Neural cell (in vitro differentiated cells): ENCODE data around the gene ARRB1. TPM values are rescaled to one million over a fixed set of nuclear protein-coding genes. Genes with fewer than 3 reads are reported as not detected.

Experiments
- H2AFZ ChIP-seq: fragments of 200-600, 300-800 bp; sonication (generic), shearing (Covaris generic); 2 replicates; pipeline ENCODE4 v1.6.0; 2014; ENCODE audit warnings: low read depth, mild to moderate bottlenecking, antibody characterized with exemption, low read length, moderate library complexity
- H3F3A ChIP-seq: fragments of 200-600 bp; shearing (Covaris generic); 2 replicates; pipeline ENCODE4 v1.6.1; 2016; ENCODE audit warnings: mild to moderate bottlenecking, moderate library complexity, mixed read lengths, antibody characterized with exemption, low read length; ENCODE audit not compliant: insufficient read depth, poor library complexity, severe bottlenecking
- H3K27ac ChIP-seq: fragments of 200-600, 300-800 bp; sonication (generic), shearing (Covaris generic); 2 replicates; pipeline ENCODE4 v1.5.1; 2014; ENCODE audit warnings: mild to moderate bottlenecking, low read length, moderate library complexity
- H3K27me3 ChIP-seq: fragments of 300-800, 200-600 bp; sonication (generic), shearing (Covaris generic); 2 replicates; pipeline ENCODE4 v1.6.0; 2014; ENCODE audit warnings: mild to moderate bottlenecking, low read depth, low read length, moderate library complexity; ENCODE audit not compliant: insufficient read depth
- H3K36me3 ChIP-seq: fragments of 300-800, 200-600 bp; sonication (generic), shearing (Covaris generic); 2 replicates; pipeline ENCODE4 v1.5.1; 2014; ENCODE audit warnings: mild to moderate bottlenecking, antibody characterized with exemption, low read length, moderate library complexity; ENCODE audit not compliant: insufficient read depth
- H3K4me2 ChIP-seq: fragments of 300-800, 200-600 bp; sonication (generic), shearing (Covaris generic); 2 replicates; pipeline ENCODE4 v1.6.0; 2014; ENCODE audit warnings: mild to moderate bottlenecking, low read length
- H3K4me3 ChIP-seq: fragments of 300-800, 200-600 bp; sonication (generic), shearing (Covaris generic); 2 replicates; pipeline ENCODE4 v1.5.1; 2014; ENCODE audit warnings: mild to moderate bottlenecking, low read length, moderate library complexity
- H3K79me2 ChIP-seq: fragments of 200-600 bp; shearing (Covaris generic); replicated peaks from 2 replicates; pipeline ENCODE4 v1.6.0; 2014; ENCODE audit warnings: mild to moderate bottlenecking, low read length, moderate library complexity; ENCODE audit not compliant: insufficient read depth
- H3K9ac ChIP-seq: fragments of 300-800, 200-600 bp; sonication (generic), shearing (Covaris generic); 2 replicates; pipeline ENCODE4 v1.6.1; 2016; ENCODE audit warnings: mild to moderate bottlenecking, low read length, mixed read lengths
- H3K9me2 ChIP-seq: fragments of 200-600 bp; shearing (Covaris generic); 2 replicates; pipeline ENCODE4 v1.6.1; 2016; ENCODE audit warnings: mild to moderate bottlenecking, low read length, mixed read lengths; ENCODE audit not compliant: insufficient read depth
- H3K9me3 ChIP-seq: fragments of 200-600, 300-800 bp; sonication (generic), shearing (Covaris generic); 2 replicates; pipeline ENCODE4 v1.6.1; 2016; ENCODE audit warnings: mild to moderate bottlenecking, mixed run types, low read length, moderate library complexity, mixed read lengths
- H4K20me1 ChIP-seq: fragments of 200-600 bp; shearing (Covaris generic); 2 replicates; pipeline ENCODE4 v1.6.1; 2016; ENCODE audit warnings: mild to moderate bottlenecking, mixed run types; ENCODE audit not compliant: insufficient read depth
- CTCF ChIP-seq: fragments of 450-650 bp; IDR thresholded peaks from 2 replicates; pipeline ENCODE4 v1.5.1; 2014; ENCODE audit warnings: antibody characterized with exemption, mild to moderate bottlenecking, moderate library complexity; ENCODE audit not compliant: poor library complexity, severe bottlenecking
- EP300 ChIP-seq: fragments of 450-650 bp; conservative IDR thresholded peaks from 2 replicates; pipeline ENCODE4 v1.6.1; 2014; ENCODE audit warnings: antibody characterized with exemption, mild to moderate bottlenecking, moderate library complexity; ENCODE audit not compliant: poor library complexity, severe bottlenecking
- MXI1 ChIP-seq: fragments of 450-650 bp; conservative IDR thresholded peaks from 2 replicates; pipeline ENCODE4 v1.6.1; 2014; ENCODE audit warnings: antibody characterized with exemption, mild to moderate bottlenecking; ENCODE audit not compliant: poor library complexity, severe bottlenecking
- POLR2AphosphoS5 ChIP-seq: IDR thresholded peaks from 2 replicates; pipeline ENCODE4 v1.6.1; 2012
- RAD21 ChIP-seq: fragments of 450-650 bp; conservative IDR thresholded peaks from 2 replicates; pipeline ENCODE4 v1.6.1; 2014; ENCODE audit warnings: antibody characterized with exemption, mild to moderate bottlenecking, moderate library complexity
- REST ChIP-seq: IDR thresholded peaks from 2 replicates; pipeline ENCODE4 v1.6.1; 2012; ENCODE audit warnings: borderline replicate concordance
- SMC3 ChIP-seq: fragments of 450-650 bp; conservative IDR thresholded peaks from 2 replicates; pipeline ENCODE4 v1.6.1; 2014; ENCODE audit warnings: antibody characterized with exemption, mild to moderate bottlenecking, moderate library complexity; ENCODE audit not compliant: poor library complexity
- polyA plus RNA-seq: library from polyadenylated mRNA; depleted of rRNA; stranded (reverse); fragments of >200 nt; gene quantifications from 2 replicates; pipeline ENCODE4 v1.2.3, GENCODE V29; 2014

ARRB1 gene
- polyA plus RNA-seq, 1 donor from 2014 or later = 5.7 TPM

- Histone ChIP-seq H3K27ac (no peak overlapping the region), H3K36me3 (no peaks in the 10 kb centered on the region), H2AFZ (no peak overlapping the region), H3K9me2 (no peaks in the 10 kb centered on the region), H3K9me3 (no peaks in the 10 kb centered on the region), H3K4me3 (no peak overlapping the region), H3K4me2 (no peak overlapping the region), H4K20me1 (no peaks in the 10 kb centered on the region), H3K27me3 (no peaks in the 10 kb centered on the region), H3F3A (no peaks in the 10 kb centered on the region), H3K9ac (no peak overlapping the region), H3K79me2 (no peaks in the 10 kb centered on the region)
- TF ChIP-seq RAD21 = no peak
- TF ChIP-seq EP300 = no peak
- TF ChIP-seq REST = no peak
- TF ChIP-seq POLR2AphosphoS5 = no peak
- no peak for TF ChIP-seq SMC3
These were observed 31.3 kb downstream of the ARRB1 start for GRCh38 chr11:75320046-75320618.

- Histone ChIP-seq H3K27ac (no peak overlapping the region), H3K27me3 (no peaks in the 10 kb centered on the region), H3K9me3 (no peaks in the 10 kb centered on the region), H2AFZ (no peak overlapping the region), H3K4me3 (no peak overlapping the region), H4K20me1 (no peaks in the 10 kb centered on the region), H3K9ac (no peak overlapping the region), H3F3A (no peaks in the 10 kb centered on the region), H3K79me2 (no peaks in the 10 kb centered on the region), H3K4me2 (no peak overlapping the region), H3K9me2 (no peaks in the 10 kb centered on the region), H3K36me3 (no peaks in the 10 kb centered on the region)
- TF ChIP-seq MXI1 = no peak
- no peak for TF ChIP-seq RAD21
- TF ChIP-seq CTCF = no peak
These were observed 32.2 kb downstream of the ARRB1 start for GRCh38 chr11:75319035-75319877.
